ENCODE measurements around the gene CFTR. TPM values are rescaled to one million over a fixed set of nuclear protein-coding genes. Genes with fewer than 3 reads are reported as not detected.

CFTR gene
- total RNA-seq, 1 experiment from 2014 or later, result 1.2 TPM

- Histone ChIP-seq H3K23me2 (ENCODE audit: insufficient read length, low read depth, low read length, poor library complexity, severe bottlenecking) (no peaks in the 10 kb centered on the region), H4K8ac (replicated peaks; ENCODE audit: insufficient read length, low read depth, low read length) (no peak overlapping the region), H3K4me2 (ENCODE audit: insufficient read depth, insufficient read length, low read length) (no peak overlapping the region), H2BK5ac (ENCODE audit: insufficient read length, low read length) (no peak overlapping the region), H2BK120ac (ENCODE audit: low read depth, low read length, poor library complexity, severe bottlenecking) (no peak overlapping the region), H3K9me3 (ENCODE audit: control insufficient read depth, low read depth, low read length) (no peaks in the 10 kb centered on the region), H3K27me3 (ENCODE audit: insufficient read depth, low read length) (no peaks in the 10 kb centered on the region), H2BK12ac (ENCODE audit: insufficient read length, low read depth, low read length) (no peak overlapping the region), H3K23ac (ENCODE audit: insufficient read length, low read depth, low read length) (no peak overlapping the region), H3K79me2 (ENCODE audit: insufficient read depth, low read length) (no peaks in the 10 kb centered on the region), H3K56ac (ENCODE audit: insufficient read length, low read depth, low read length) (no peak overlapping the region), H3K27ac (ENCODE audit: insufficient read length, low read depth, low read length) (no peak overlapping the region), H2BK15ac (ENCODE audit: low read depth, low read length) (no peak overlapping the region), H3T11ph (ENCODE audit: low read length) (no peak overlapping the region), H4K91ac (ENCODE audit: insufficient read length, low read depth, low read length) (no peak overlapping the region), H3K18ac (ENCODE audit: insufficient read length, low read depth, low read length) (no peak overlapping the region), H3K4ac (ENCODE audit: low read depth, low read length) (no peak overlapping the region), H2AK5ac (ENCODE audit: insufficient read length, low read length) (no peak overlapping the region), H3K14ac (ENCODE audit: insufficient read depth, low read length) (no peak overlapping the region), H3K9ac (ENCODE audit: extremely low read depth, insufficient read length, low read length) (no peak overlapping the region), H2BK20ac (ENCODE audit: low read depth, low read length, poor library complexity, severe bottlenecking) (no peak overlapping the region), H4K5ac (ENCODE audit: insufficient read length, low read depth, low read length) (no peak overlapping the region), H4K20me1 (ENCODE audit: control insufficient read depth, insufficient read depth, insufficient read length) (no peaks in the 10 kb centered on the region), H2AFZ (ENCODE audit: low read length) (no peak overlapping the region), H3K79me1 (ENCODE audit: insufficient read depth, low read depth, low read length, poor library complexity, severe bottlenecking) (no peaks in the 10 kb centered on the region), H3K4me1 (ENCODE audit: insufficient read depth, low read length) (peaks cover 3% of the 10 kb centered on the region; the same call in 1 of the 2 replicates)
- no CpG with 5 or more reads among the region's 8 CpGs for WGBS (ENCODE audit: extremely low coverage, insufficient read length, low lambda C conversion rate)
- no peaks in the 10 kb centered on the region for H3K9me3 Mint-ChIP-seq
- H3K27ac Mint-ChIP-seq, result no peak overlapping the region; a peak in 1 of 7 replicates
- no peaks in the 10 kb centered on the region for H3K27me3 Mint-ChIP-seq (ENCODE audit: low read depth)
- TF ChIP-seq CTCF (conservative IDR thresholded peaks at IDR 0.05), result no peak
- H3K36me3 Mint-ChIP-seq (ENCODE audit: insufficient read depth in 1 of 3, low read depth in 3 of 3), result no peaks in the 10 kb centered on the region; a peak in 1 of 7 replicates
- no peak overlapping the region for H3K4me3 Mint-ChIP-seq
- peaks cover 15 to 17% of the 10 kb centered on the region in 2 experiments for H3K4me1 Mint-ChIP-seq
- no peak for DNase-seq
Observed at GRCh38 chr7:117683430-117684175, 203.8 kb downstream of the CFTR start.
